Hematopoietic multipotent progenitor cell treated with erythropoietin and hydrocortisone succinate and interleukin-3 and kit ligand, for 8 days (in vitro differentiated cells): Measurements from ENCODE around the gene CLMP.
A peak's percentile ranks its signal among the peaks of the same experiment; 100 is the strongest.

Experiments used
- DNase-seq: peaks from one replicate; pipeline ENCODE4 v3.0.0-alpha.2; 2015

CLMP gene

GRCh38 chr11:123073343-123074057 is 121.5 kb downstream of the CLMP start:
- DNase-seq, result no peak

GRCh38 chr11:123072762-123073161 is 122.3 kb downstream of the CLMP start:
- DNase-seq, result no peak

GRCh38 chr11:123072332-123072761 is 122.7 kb downstream of the CLMP start:
- no peak for DNase-seq

- no peak for DNase-seq
Measured at GRCh38 chr11:123069908-123070821, 124.9 kb downstream of the CLMP start.

GRCh38 chr11:123065621-123066020 is 129.4 kb downstream of the CLMP start:
- DNase-seq, result no peak

GRCh38 chr11:123063826-123064657 is 131.0 kb downstream of the CLMP start:
- DNase-seq, result peak; percentile 59

GRCh38 chr11:123062892-123063825 is 131.9 kb downstream of the CLMP start:
- DNase-seq, result peak; percentile 67

- peak; percentile 98 for DNase-seq
Measured at GRCh38 chr11:123062158-123062891, 132.7 kb downstream of the CLMP start.

- peak; percentile 83 for DNase-seq
Measured at GRCh38 chr11:123061403-123062157, 133.5 kb downstream of the CLMP start, which contains the start of gene HSPA8. Gene HSPA8, minus strand, starts transcription at chr11:123062136. Its CDS starts 812 bp downstream, at chr11:123061324.

GRCh38 chr11:123060277-123061000 is 134.6 kb downstream of the CLMP start:
- peak; percentile 25 for DNase-seq

- peak; percentile 13 for DNase-seq
Measured at GRCh38 chr11:123059041-123059920, 135.8 kb downstream of the CLMP start.

GRCh38 chr11:123057661-123058305 is 137.3 kb downstream of the CLMP start:
- no peak for DNase-seq

GRCh38 chr11:123056835-123057491 is 138.1 kb downstream of the CLMP start:
- DNase-seq, result peak; percentile 33

GRCh38 chr11:123055191-123055901 is 139.7 kb downstream of the CLMP start:
- peak; percentile 53 for DNase-seq

- peak; percentile 88 for DNase-seq
Measured at GRCh38 chr11:123054301-123055065, 140.6 kb downstream of the CLMP start.
